DMS53 treated with DMSO at 0.1 percent for 48 hours (cell line): ENCODE measurements around the gene KCNC3.

Experiments
- DNase-seq: peaks from one replicate; lab custom pipeline; 2025; ENCODE audit not compliant: unreplicated experiment; lab: John Stamatoyannopoulos, UW

Gene KCNC3

GRCh38 chr19:50329146-50329925, at the start of gene KCNC3:
TSS of gene KCNC3 (minus strand) at chr19:50329377. CDS start at chr19:50329082, 295 bp downstream.
- DNase-seq: peak; percentile 95

- DNase-seq: no peak
Measured at GRCh38 chr19:50378863-50379236, 49.7 kb upstream of the KCNC3 start.

DNA sequence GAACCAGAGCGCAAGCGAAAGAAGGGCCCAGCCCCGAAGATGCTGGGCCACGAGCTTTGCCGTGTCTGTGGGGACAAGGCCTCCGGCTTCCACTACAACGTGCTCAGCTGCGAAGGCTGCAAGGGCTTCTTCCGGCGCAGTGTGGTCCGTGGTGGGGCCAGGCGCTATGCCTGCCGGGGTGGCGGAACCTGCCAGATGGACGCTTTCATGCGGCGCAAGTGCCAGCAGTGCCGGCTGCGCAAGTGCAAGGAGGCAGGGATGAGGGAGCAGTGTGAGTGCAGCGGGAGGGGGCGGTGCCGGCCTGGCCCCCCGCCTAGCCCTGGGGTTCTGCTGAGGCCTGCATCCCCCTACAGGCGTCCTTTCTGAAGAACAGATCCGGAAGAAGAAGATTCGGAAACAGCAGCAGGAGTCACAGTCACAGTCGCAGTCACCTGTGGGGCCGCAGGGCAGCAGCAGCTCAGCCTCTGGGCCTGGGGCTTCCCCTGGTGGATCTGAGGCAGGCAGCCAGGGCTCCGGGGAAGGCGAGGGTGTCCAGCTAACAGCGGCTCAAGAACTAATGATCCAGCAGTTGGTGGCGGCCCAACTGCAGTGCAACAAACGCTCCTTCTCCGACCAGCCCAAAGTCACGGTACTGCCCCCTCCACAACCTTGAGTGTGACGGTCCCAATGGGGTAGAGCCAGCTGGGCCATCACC, 49.1 kb upstream of the KCNC3 start:
- no peak for DNase-seq

DNA sequence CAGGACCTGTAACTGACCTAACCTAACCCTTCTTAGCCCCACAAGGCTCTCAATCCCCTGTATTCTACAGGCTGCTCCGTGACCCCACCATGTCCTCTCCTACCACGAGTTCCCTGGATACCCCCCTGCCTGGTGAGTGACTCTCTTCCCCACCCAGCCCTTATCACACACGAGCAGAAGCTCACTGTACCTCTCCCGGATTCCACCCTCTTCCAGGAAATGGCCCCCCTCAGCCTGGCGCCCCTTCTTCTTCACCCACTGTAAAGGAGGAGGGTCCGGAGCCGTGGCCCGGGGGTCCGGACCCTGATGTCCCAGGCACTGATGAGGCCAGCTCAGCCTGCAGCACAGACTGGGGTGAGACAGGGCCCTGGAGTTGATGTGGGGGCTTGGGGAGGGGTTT, 48.3 kb upstream of the KCNC3 start:
- DNase-seq: no peak

DNA sequence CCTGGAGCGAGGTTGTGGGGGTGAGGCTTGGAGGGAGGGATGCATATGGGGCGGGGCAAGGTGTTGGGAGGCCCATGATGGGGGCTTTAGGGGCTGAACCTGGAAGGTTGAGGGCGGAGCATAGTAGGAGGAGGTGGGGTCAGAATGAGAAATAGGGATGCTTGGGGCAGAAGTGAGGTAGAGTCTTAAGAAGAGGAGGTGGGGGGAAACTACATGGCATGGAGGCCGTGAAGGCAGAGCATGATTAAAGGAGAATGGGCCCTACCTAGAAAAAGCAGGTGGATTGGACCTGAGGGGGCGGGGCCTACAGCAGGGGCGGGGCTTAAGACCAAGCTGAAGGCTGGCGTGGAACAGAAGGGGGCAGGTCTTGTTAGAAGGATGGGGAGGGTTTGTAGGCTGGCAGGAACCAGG, 47.9 kb upstream of the KCNC3 start:
- DNase-seq: no peak

GRCh38 chr19:50376166-50377050, 47.2 kb upstream of the KCNC3 start, which contains the start of gene NR1H2:
TSS of gene NR1H2 (plus strand) at chr19:50376457. CDS start at chr19:50377606, 1,149 bp downstream.
- peak; percentile 75 for DNase-seq

DNA sequence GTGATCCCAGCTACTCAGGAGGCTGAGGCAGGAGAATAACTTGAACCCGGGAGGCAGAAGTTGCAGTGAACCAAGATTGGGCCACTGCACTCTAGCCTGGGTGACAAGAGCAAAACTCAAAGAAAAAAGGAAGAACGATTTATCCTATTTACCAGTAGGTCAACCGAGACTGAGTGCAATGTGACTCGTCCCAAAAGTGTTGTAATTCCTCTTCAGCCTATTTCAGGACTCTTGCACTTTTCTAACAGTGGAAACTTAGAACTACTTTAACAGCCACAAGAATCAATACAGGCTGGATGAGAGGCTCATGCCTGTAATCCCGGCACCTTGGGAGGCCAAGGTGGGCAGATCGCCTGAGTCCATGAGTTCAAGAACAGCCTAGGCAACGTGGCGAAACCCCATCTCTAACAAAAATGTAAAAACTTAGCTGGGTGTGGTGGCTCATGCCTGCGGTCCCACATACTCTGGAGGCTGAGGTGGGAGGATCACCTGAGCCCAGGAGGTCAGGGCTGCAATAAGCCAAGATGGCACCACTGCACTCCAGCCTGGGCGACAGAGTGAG, 42.8 kb upstream of the KCNC3 start:
- DNase-seq: no peak

- DNase-seq: peak; percentile 36
Measured at GRCh38 chr19:50368649-50369570, 39.7 kb upstream of the KCNC3 start.

DNA sequence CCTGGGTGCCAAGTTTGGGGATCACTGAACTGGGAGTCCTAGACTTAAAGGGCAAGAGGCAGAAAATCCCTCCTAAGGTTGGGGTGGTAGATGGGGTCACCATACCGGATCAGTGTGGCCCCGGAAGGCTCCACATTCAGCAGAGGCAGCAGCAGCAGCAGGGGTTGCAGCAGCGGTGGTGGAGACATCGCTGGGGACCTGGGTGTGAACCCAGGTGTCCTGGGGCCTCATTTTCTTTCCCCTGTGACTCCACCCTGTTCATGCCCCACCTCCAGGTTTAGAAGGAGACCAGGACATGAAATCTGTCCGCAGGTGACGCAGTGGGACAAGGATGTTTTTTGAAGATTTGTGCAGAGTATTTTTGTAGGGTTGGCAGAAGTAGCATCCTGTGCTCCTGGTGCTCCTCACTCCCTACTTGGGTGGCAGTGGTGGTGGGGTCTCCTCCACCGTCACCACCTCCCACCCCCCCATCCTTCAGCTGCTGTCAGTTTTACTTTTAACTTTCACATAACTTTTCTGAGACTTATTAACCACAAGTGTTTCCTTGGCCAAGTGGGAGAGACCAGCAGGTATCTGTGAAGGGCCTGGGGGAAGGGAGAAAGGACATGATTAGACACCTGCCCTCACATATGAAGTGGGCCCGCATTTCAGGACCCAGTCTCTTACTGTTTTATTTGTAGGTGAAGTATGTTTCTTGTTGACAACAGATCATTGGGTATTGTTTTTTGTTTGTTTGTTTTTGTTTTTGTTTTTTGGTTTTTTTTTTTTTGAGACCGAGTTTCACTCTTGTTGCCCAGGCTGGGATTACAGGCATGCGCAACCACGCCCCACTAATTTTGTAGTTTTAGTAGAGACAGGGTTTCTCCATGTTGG, 36.5 kb upstream of the KCNC3 start, which contains the start of gene NAPSA:
TSS of gene NAPSA (minus strand) at position 206 of the 873 bp plus-strand sequence. CDS start at position 188, 18 bp downstream.
- no peak for DNase-seq

DNA sequence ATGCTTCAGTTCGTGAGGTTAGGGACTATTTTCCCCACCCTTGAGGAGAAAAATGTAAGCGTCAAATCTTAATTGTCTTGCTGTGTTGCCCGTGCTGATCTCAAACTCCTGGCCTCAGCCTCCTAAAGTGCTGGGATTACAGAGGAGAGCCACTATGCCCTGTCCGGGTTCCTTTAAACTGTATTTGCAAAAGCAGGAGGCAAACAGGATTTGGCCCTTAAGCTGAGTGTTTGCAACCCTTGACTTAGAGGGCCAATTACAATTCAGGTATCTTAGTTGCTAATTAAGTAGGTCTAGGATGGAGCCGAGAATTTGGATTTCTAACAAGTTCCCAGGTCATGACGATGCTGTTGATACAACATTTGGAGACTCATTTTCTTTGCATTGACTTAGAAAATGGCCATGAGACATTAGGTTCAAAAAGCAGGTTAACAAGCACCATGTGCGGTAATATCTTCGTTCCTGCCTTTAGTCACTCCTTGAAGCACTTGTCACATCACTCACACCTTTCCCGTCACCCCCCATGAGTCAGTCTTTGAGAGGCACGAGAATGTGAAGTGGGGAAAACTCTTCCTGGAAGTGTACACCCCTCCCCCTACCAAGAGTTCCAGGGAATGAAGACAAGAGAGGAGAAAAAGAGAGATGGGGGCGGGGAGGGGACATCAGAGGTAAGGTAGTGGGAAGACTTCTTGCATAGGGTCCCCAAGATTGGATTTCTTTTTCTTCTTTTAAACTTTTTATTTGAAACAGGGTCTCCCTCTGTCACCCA, 33.7 kb upstream of the KCNC3 start:
- DNase-seq: no peak

- DNase-seq: no peak
Measured at GRCh38 chr19:50362030-50362412, 32.8 kb upstream of the KCNC3 start.

- no peak for DNase-seq
Measured at GRCh38 chr19:50361290-50362029, 32.3 kb upstream of the KCNC3 start.

DNA sequence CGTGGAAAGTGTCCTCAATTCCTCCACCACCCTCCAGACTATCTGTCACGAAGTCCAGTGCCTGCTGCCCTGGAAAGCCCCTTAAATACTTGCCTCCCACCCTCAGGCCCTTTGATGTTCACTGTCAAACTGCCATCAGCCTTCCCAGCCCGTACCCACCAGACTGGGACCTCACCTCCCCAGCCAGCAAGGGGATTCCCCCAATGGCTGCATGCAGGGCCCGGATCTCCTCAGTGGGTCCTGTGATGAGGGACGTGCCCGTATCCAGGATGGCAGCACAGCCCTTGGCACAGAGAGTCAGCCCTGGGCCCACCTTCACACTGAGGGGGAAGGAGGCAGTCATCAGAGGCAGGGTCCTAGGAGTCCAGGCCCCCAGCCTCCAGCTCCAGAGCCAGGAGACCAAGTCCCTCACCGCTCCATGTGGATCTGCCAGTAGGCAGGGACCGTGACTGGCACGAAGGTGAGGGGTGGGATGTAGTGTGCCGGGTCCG, 30.2 kb upstream of the KCNC3 start:
- DNase-seq: no peak

DNA sequence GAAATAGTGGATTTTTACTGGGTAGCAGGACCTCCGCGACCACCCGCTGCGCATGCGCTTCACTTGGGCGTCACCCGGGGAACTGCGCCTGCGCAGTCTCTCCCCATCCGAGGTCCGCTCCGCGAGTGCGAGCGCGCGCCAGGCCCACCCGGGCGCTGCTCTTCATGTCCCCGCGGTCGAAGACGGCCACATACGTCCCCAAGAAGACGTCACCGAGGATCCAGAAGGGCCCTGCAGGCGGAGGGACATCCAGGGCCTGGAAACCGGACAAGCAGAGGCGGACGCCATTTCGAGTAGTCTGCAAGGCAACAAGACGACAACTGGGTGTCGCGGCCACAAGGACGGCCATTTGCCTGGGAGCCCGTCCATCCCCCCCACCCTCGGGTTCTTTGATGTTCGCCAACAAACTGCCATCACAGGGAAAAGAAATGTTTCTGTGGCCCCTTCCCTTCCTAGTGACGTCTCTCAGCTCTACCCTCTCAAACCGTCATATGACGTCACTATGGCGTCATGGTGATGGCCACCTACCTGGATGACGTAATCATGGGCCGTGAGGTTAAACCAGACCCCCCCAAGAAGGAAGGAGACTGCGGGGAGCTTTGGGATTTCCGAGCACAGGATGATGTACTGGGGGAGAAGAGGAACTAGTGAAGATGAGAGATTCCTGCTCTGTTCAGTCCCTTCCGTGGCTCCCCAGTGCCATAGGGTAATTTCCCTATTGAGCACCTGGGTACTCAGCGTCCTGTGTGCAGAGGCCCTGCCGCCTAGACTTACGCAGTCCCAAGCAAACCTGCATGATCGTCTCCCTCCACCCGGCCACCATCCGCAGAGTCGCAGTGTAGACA, 29.5 kb upstream of the KCNC3 start:
- no peak for DNase-seq

GRCh38 chr19:50357178-50358100, 28.3 kb upstream of the KCNC3 start:
- DNase-seq: peak; percentile 48
